Measurements from ENCODE around the gene SMIM41. TPM values are rescaled to one million over a fixed set of nuclear protein-coding genes. Genes with fewer than 3 reads are reported as not detected.

SMIM41 gene
- total and polyA plus RNA-seq, 11 donors: 0.08 to 0.65 (median 0.32) TPM; not detected in 6

DNA sequence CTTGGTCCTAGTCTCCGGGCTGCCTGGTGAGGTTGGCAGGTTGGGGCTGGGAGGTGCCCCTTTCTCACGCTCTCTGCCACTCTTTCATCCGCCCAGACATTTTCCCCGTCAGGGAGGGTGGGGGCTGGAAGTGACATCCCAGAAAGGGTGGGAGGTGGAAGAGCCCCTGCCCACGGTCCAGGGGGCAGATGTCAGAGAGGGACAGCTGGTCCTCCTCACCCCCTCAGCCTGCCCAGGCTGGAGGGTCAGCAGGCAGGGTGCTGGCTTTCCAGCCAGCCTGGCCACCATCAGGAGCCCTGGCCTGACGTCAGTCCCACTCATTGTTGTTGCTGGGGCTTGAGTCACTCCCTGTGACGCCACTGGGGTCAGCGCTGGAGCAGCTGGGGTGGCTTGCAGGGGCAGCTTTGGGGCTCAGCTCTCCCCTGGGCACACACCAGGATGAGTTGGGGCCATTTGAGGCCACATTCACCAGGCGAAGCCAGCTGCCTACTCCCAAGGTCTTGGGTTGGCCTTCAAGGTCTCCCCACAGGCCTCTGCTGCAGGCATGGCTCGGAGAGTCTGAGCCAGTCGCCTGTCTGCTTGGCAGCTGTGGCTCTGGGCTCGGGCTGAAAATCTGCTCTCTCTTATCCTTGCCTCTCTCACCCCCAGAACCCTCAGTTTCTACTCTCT is 15.4 kb upstream of the SMIM41 start:
- peaks cover 0 to 31% (median 20%) of the 10 kb centered on the region in 12 donors for H3K4me1 ChIP-seq
- H3K27ac ChIP-seq: peak overlapping the region in 11 of 12 donors; percentile 18 to 88 (median 73)
- WGBS, 4 donors: 48 to 67% (median 66%) methylated on average over 10 to 12 of the region's 12 CpGs
- no peaks in the 10 kb centered on the region for H3K27me3 ChIP-seq
- intact Hi-C loops (cut with DNase I): no loop called here
- H3K4me3 ChIP-seq: no peak overlapping the region
- H3K9me3 ChIP-seq: no peaks in the 10 kb centered on the region
- DNase-seq: peak; percentile 78 to 89 (median 85)
- peaks cover 0 to 11% (median 6%) of the 10 kb centered on the region in 9 donors for H3K36me3 ChIP-seq
- peak; percentile 11 to 53 (median 48) for ATAC-seq
- TF ChIP-seq POLR2A (IDR thresholded peaks at IDR 0.05): no peak
- TF ChIP-seq, protein P1, sequence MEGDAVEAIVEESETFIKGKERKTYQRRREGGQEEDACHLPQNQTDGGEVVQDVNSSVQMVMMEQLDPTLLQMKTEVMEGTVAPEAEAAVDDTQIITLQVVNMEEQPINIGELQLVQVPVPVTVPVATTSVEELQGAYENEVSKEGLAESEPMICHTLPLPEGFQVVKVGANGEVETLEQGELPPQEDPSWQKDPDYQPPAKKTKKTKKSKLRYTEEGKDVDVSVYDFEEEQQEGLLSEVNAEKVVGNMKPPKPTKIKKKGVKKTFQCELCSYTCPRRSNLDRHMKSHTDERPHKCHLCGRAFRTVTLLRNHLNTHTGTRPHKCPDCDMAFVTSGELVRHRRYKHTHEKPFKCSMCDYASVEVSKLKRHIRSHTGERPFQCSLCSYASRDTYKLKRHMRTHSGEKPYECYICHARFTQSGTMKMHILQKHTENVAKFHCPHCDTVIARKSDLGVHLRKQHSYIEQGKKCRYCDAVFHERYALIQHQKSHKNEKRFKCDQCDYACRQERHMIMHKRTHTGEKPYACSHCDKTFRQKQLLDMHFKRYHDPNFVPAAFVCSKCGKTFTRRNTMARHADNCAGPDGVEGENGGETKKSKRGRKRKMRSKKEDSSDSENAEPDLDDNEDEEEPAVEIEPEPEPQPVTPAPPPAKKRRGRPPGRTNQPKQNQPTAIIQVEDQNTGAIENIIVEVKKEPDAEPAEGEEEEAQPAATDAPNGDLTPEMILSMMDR (IDR thresholded peaks at IDR 0.05): no peak

DNA sequence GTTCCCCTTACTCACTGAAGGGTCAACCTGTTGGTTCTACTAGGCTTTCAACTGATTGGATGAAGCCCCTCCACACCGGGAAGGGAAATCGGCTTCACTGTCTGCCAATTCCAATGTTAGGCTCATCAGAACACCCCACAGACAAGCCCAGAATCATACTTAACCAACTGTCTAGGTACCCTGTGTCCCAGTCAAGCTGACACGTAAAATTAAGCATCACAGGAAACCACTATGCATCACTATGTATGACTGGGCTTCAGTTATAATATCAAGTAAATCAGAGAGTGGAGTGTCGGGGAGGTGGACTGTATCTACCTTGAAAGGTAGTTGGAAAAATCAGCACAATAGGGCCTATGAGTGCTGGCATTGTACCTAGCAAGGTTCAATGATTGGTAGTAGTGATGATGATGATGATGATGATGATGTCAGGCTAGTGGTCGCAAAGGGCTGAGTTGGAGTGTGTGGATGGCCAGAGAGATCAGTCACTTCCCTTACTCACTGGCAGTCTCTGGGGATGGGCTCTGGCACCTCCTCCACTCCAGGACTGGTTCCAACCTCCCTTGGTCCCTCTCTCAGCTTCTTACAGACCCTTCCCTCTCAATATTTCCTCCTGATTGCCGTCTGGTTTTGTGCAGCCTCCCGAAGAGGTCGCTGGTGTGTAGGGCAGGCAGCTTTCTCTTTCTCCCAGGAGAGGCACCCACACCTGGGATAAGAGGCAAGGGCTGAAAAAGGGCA is 13.0 kb upstream of the SMIM41 start:
- Histone ChIP-seq H3K36me3 (peaks cover 0 to under 1% (median 0%) of the 10 kb centered on the region in 9 donors), H3K27ac (no peak overlapping the region), H3K27me3 (no peaks in the 10 kb centered on the region), H3K4me3 (no peak overlapping the region), H3K9me3 (no peaks in the 10 kb centered on the region), H3K4me1 (peaks cover 9 to 48% (median 35%) of the 10 kb centered on the region in 12 donors)
- TF ChIP-seq POLR2A (IDR thresholded peaks at IDR 0.05): no peak
- TF ChIP-seq, protein P1 (IDR thresholded peaks at IDR 0.05): no peak
- ATAC-seq (no peak), DNase-seq (no peak)
- intact Hi-C loops (cut with DNase I): loop anchor here in 1 of 10 donors (1.0 kb wide), 1 partner anchor 26 kb away; no protein-coding TSS in a partner anchor
- 54 to 70% (median 66%) methylated on average over 8 of the region's 8 CpGs for WGBS, 4 donors

- Histone ChIP-seq H3K27me3 (no peaks in the 10 kb centered on the region), H3K27ac (no peak overlapping the region), H3K9me3 (no peaks in the 10 kb centered on the region), H3K36me3 (peaks cover 0 to 6% (median 0%) of the 10 kb centered on the region in 9 donors), H3K4me3 (no peak overlapping the region), H3K4me1 (peaks cover 9 to 49% (median 35%) of the 10 kb centered on the region in 12 donors)
- no peak for TF ChIP-seq POLR2A (IDR thresholded peaks at IDR 0.05)
- TF ChIP-seq, protein P1 (IDR thresholded peaks at IDR 0.05): no peak
- WGBS, 4 donors: 40 to 51% (median 46%) methylated on average over 3 of the region's 3 CpGs
- ATAC-seq: no peak
- no peak for DNase-seq
- intact Hi-C loops (cut with DNase I): loop anchor here in 1 of 10 donors (1.0 kb wide), 1 partner anchor 27 kb away; no protein-coding TSS in a partner anchor
Measured at GRCh38 chr12:52067081-52067374, 12.5 kb upstream of the SMIM41 start.
